Measurements from ENCODE around the gene BICC1. TPM values are rescaled to one million over a fixed set of nuclear protein-coding genes. Genes with fewer than 3 reads are reported as not detected.

The BICC1 gene
- total RNA-seq, 1 experiment from 2014 or later, result 0.57 TPM

- Histone ChIP-seq H2BK20ac (ENCODE audit: low read depth, low read length, poor library complexity, severe bottlenecking) (no peak overlapping the region), H3K9me3 (ENCODE audit: control insufficient read depth, low read depth, low read length) (peaks cover 5% of the 10 kb centered on the region), H3K4me2 (ENCODE audit: insufficient read depth, insufficient read length, low read length) (no peak overlapping the region), H2AFZ (ENCODE audit: low read length) (no peak overlapping the region), H4K5ac (ENCODE audit: insufficient read length, low read depth, low read length) (no peak overlapping the region), H3K4me1 (ENCODE audit: insufficient read depth, low read length) (peaks cover 2% of the 10 kb centered on the region; the same call in 1 of the 2 replicates), H3K79me1 (ENCODE audit: insufficient read depth, low read depth, low read length, poor library complexity, severe bottlenecking) (no peaks in the 10 kb centered on the region), H3K9ac (ENCODE audit: extremely low read depth, insufficient read length, low read length) (no peak overlapping the region), H3K27me3 (ENCODE audit: insufficient read depth, low read length) (no peaks in the 10 kb centered on the region), H3K14ac (ENCODE audit: insufficient read depth, low read length) (no peak overlapping the region), H2BK120ac (ENCODE audit: low read depth, low read length, poor library complexity, severe bottlenecking) (no peak overlapping the region), H3K79me2 (ENCODE audit: insufficient read depth, low read length) (no peaks in the 10 kb centered on the region), H3K4ac (ENCODE audit: low read depth, low read length) (no peak overlapping the region), H4K91ac (ENCODE audit: insufficient read length, low read depth, low read length) (no peak overlapping the region), H2BK5ac (ENCODE audit: insufficient read length, low read length) (no peak overlapping the region), H3T11ph (ENCODE audit: low read length) (no peak overlapping the region), H2BK12ac (ENCODE audit: insufficient read length, low read depth, low read length) (no peak overlapping the region), H2BK15ac (ENCODE audit: low read depth, low read length) (no peak overlapping the region), H3K23ac (ENCODE audit: insufficient read length, low read depth, low read length) (no peak overlapping the region), H4K20me1 (ENCODE audit: control insufficient read depth, insufficient read depth, insufficient read length) (no peaks in the 10 kb centered on the region), H3K18ac (ENCODE audit: insufficient read length, low read depth, low read length) (no peak overlapping the region), H3K56ac (ENCODE audit: insufficient read length, low read depth, low read length) (no peak overlapping the region), H2AK5ac (ENCODE audit: insufficient read length, low read length) (no peak overlapping the region), H3K23me2 (ENCODE audit: insufficient read length, low read depth, low read length, poor library complexity, severe bottlenecking) (no peaks in the 10 kb centered on the region), H3K27ac (ENCODE audit: insufficient read length, low read depth, low read length) (no peak overlapping the region), H4K8ac (replicated peaks; ENCODE audit: insufficient read length, low read depth, low read length) (no peak overlapping the region)
- Mint-ChIP-seq H3K27ac (peak overlapping the region in 1 of 3 experiments; percentile 41; a peak in 3 of 7 replicates), H3K27me3 (ENCODE audit: low read depth) (no peaks in the 10 kb centered on the region), H3K4me1 (peaks cover 5 to 8% of the 10 kb centered on the region in 2 experiments; a peak in 3 of 4 replicates), H3K9me3 (peaks cover 27 to 28% of the 10 kb centered on the region in 2 experiments), H3K4me3 (no peak overlapping the region), H3K36me3 (ENCODE audit: insufficient read depth in 1 of 3, low read depth in 3 of 3) (peaks cover 19 to 27% (median 20%) of the 10 kb centered on the region in 3 experiments)
- no peak for TF ChIP-seq CTCF (conservative IDR thresholded peaks at IDR 0.05)
- WGBS (ENCODE audit: extremely low coverage, insufficient read length, low lambda C conversion rate), result no CpG with 5 or more reads among the region's 5 CpGs
- no peak for DNase-seq
These were observed 148.0 kb downstream of the BICC1 start for GRCh38 chr10:58660575-58661255.

Measured in H9 (cell line).